Glomerular visceral epithelial cell (primary cell): Measurements from ENCODE around the gene KCNIP4.

Source experiments
- DNase-seq: peaks from one replicate; pipeline ENCODE4 v3.0.0-alpha.2; 2016; ENCODE audit errors: extremely low spot score

The KCNIP4 gene

DNA sequence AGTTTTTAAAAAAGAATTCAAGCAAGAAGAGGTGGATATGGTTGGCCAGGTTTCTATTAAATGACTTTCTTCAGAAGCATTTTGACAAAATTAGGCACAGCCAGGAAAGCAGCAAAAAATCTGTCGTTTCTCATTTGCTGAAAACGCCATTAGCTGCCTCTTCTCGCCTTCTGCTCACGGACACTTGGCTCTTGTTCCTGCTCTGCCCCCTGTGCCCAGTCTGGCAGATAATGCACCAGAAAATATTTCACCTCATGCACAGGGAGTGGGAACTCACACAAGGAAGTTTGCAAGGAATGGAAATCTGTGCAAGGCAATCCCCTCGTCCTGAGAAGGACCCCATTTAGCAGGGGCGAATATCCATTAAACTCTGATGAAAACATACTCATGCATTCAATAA is 988.3 kb downstream of the KCNIP4 start:
- DNase-seq, result no peak

DNA sequence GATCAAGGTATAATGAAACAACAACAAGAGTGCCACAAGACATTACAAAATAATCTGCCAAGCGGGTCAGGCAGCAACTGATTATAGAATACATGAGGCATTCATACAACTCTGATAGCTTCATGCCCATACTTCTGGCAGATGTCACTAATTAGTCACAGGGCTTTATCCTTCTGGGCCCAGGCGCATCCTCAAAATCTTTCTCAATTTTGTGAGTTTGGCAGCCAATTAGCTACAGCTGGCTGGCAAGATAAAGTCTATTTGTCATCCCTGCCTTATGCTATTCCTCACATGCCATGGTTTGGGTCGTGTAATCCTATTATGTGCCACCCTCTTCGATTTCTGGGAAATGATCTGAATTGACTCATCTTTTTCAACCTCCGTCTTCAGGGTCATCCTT is 994.0 kb downstream of the KCNIP4 start:
- DNase-seq, result no peak

DNA sequence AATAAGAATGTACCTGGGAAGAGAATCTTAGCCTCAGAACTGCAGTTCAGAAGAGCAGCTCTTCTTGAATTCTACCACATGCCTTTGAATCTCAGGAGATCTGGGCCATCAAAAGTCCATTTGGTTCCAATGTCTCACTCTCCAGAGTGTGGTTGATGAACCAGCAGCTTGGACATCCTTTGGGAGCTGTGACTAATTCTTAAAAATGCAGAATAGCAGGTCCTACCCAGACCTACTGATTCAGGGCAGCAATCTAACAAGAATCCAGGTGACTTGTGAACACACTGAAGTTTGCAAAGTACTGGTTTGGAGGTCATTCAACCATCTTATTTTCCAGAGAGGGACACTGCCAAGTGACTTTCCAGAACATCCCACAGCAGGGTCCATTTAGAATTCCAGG is 1003.6 kb downstream of the KCNIP4 start:
- no peak for DNase-seq

DNA sequence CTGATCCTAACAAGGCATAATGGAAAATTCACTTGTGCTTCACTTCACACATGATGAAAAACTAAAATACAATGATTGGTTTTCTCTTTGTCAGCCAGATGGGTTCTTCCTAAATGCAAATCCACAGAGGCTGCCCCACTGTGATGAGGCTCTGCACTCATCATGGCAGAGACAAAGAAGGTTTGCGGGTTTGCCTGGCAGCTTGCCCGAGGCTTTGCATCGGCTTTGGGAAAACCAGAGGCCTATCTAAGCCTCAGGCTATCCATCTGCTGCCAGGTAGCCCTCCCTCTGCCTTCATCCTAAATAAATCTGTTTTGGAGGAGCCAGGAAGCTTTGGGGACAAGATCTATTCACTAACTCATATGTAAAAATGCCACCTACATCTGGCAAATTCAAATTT is 1004.1 kb downstream of the KCNIP4 start:
- no peak for DNase-seq

DNA sequence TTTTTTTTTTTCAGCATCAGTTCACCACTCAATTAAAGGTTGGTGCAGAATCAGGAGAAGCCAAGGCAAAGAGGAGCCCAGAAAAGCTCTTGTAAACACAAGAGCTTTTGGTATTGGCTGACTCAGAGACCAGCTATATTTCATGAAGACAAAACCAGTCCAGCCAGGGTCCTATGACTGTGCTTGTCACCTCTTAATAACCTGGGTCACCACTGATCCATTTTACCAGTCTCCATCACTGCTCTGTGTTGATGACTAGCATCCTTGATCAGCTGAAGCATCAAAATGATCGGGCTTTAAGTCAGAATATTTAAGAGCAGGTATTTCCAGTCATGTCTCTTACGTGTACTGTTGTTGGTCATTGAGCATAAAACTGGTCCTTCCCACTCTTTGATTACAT is 1010.4 kb downstream of the KCNIP4 start:
- DNase-seq, result no peak

DNA sequence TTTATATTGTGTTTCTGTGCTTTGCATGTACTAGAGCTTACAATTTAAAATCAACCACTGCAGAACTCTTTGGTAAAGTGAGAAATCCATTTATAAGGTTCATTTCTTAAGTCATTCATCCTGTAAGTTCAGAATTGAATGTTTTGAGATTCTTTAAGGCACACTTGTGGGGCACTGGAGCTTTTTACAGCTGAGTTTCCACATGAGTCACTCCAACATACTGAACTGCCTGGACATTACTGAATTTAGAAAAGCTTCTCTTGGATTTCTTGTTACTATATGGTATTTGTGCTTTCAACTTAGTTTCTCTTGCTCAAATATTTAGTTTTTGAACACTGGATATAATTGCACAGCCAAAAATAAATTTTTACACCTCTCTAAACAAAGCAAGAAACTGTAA is 1022.0 kb downstream of the KCNIP4 start:
- no peak for DNase-seq

DNA sequence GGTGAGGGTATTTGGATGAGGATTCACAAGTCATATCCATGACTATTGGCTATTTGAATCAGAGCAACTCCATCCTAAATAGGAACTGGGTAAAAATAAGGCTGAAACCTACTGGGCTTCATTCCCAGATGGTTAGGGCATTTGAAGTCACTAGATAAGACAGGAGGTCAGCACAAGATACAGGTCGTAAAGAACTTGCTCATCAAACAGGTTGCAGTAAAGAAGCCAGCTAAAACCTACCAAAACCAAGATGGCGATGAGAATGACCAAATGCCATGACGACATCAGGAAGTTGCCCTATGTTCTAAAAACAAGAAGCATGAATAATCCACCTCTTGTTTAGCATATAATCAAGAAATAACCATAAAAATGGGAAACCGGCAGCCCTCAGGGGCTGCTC is 1023.4 kb downstream of the KCNIP4 start:
- DNase-seq, result no peak

DNA sequence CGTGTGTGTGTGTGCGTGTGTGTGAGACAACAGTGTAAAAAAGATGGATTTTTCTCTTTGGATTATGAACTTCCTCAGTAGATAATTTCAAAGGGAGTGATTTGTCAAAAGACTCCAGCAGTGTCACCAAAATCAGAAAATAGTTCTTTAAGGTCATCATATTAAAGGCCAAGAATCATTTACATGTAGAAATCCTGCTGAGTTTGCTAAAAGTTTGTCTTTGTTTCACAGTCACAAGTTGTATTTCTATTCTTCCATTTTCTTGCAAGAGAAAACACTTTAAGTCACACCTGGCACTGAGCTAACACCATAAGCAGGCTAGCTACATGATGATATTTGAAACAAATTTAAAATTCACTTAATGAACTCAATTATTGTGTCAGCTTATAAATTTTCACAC is 1025.6 kb downstream of the KCNIP4 start:
- DNase-seq, result no peak

DNA sequence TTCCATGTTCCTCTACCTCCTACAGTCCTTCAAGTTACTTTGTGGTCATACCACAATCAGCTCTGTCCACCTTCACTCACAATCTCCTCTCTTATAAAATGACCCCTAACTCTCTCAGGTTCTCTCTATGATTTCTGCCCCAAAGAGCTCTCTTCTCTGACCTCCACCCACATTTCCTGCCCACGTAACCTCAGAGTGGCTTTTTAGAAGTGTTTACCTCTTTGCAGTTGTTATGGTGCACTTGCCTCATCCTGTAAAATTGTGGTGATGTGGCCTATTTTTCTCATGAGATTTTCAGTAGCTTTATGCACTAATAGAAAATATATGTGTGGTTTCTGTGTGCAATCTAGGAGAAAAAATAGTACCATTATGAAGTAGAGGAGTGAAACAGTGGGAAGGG is 1032.5 kb downstream of the KCNIP4 start:
- DNase-seq, result peak; percentile 22

DNA sequence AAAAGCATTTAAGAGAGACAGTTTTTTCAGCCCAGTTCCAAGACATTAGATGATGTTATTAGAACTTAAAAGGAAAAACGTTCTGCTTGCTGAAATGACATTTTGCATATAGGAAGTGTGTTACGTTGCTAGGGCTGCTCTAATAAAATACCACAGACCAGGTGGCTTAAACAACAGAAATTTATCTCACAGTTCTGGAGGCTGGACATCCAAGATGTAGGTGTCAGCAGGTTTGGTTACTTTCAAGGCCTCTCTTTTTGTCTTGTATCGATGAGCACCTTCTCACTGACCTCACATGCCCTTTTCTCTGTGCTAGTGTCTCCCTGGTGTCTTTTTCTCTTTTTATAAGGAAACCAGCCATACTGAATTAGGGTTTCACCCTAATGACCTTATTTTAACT is 1043.6 kb downstream of the KCNIP4 start:
- no peak for DNase-seq

DNA sequence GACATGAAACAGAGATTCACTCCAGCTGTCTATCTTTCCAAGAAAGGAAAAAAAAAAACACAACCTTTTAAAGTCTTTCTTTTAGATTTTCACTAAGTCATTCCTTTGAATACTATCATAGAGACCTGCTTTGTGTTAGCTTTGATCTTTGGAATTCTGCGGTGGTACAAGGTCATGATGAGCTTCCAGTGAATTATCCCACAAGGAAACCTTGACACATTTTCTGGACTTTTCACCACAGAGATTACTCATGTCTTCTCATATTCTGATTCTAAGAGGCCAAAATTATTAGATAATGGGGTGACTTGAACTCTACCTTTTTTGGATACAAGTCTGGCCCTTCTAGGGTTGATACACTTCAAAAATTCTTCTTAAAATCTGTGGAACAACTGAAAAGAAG is 1046.7 kb downstream of the KCNIP4 start:
- DNase-seq, result no peak

DNA sequence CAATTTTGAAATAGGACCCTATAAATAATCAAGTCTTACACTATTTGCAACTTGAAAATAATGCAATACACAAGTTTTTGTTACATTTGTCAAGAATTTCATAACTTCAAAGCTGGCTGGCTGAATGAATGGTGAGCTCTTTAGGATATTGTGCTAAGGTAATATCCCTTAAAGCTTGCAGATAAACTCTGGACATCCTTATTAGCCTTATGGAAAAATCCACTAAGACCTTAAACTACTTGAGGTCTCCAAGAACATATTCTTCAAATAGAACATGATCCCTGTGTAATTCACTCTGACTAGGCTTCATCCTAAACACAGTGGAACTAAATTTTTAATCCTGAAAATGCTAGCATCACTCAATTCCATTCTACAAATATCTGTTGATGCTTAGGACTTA is 1049.0 kb downstream of the KCNIP4 start:
- DNase-seq, result no peak

DNA sequence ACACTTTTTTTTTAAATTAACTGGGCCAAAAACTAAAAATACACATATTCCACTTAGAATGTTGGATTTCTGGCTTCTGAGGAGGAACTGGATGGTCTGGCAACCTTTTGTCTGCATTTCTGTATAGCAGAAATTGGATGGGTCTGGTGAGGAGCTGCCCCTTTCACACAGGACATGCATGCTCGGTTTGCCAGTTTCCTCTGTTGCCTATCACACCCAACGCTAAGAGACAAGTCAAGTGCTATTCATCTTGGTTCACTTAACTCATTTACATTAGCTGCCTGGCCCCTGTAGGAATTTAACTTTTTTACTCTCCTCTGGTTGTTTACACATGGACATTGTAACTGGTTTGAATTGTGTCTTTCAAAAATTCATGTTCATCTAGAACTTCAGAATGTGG is 1052.6 kb downstream of the KCNIP4 start:
- DNase-seq, result no peak

DNA sequence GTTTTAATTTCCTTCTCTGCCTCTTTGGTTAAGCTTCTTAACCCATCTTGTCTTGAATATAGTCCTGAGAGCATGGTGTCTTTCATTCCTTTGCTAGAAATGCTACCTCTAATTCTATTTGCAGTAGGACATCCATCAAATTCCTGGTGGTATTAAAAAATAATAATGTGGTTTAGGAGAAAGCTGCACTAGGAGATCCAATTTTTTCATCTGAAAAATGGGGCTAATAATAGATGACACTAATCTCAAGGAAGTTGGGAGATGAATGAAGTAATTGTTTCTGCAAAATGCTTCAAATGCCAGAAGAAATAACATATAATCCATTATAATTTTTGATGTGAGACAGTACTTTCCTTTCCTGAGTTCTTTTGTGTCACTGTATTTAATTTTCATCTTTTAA is 1053.4 kb downstream of the KCNIP4 start:
- no peak for DNase-seq

DNA sequence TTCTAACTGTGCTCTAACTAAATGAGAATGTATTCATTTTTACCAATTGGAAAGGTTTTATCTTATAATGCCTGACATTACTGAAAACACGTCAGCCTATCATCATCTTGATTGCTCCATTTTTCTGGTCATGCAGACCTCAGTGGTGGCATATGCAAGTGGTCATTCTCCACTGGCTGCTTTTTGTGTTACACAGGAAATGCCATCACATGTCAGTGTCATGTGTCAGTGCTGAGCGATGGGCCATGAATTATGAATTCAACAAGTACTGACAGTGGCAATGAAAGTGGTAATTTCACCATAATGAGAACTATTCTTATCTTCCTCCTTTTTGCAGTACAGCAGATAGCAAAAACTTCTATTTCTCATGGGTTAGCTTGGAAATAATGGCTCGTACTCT is 1057.8 kb downstream of the KCNIP4 start:
- DNase-seq, result no peak

DNA sequence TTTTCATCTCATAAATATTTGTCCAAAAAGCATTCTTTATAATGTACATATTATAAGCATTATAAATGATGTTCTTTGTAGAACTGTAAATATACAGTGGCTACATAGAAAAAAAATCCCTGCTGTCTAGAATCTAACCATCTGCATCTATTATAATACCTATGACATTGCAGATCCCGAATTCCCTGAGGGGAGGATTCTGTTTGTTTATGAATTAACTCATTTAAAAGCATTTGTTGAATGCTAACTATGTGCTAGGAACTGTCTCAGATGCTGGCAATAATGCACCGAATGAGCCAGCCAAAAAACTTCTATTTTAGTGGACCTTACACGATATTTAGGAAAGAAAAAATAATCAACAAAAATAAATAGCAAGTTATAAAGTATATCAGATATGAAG is 1058.7 kb downstream of the KCNIP4 start:
- DNase-seq, result no peak

DNA sequence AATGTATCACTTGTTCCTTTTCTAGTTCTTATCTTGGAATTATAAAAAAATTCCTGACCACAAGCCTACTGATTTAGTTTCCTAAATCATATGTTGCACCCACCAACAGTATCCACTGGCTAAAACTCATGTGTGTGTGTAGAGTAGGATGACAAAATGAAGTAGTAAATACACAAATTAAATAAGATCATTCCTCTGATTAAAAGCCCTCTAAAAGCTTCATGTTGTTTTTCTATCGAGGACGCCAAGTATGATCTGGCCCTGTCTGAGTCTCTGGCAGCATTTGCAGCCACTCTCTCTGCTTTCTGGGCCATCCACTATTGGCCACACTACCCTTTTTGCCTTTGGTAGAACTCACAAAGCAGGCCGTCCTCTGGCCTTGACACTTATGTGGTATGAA is 1064.9 kb downstream of the KCNIP4 start:
- DNase-seq, result no peak

DNA sequence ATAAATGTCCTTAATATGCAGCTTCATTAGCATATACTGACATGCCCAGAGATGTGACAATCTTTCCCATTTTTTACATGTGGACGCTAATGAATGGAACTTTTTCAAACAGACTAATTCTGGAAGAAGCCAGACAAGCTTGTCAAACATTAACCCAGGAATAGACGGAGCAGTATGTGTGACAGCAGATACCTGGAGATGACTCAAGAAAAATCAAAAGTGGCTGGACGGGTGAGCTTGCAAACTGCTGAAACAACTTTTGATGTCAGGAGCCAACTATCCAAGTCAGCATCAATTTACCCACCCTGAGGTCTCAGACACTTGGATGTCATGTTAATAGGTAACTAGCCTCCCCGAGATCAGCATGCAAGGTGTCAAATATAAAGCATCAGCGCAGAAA is 1065.3 kb downstream of the KCNIP4 start:
- peak; percentile 74 for DNase-seq

DNA sequence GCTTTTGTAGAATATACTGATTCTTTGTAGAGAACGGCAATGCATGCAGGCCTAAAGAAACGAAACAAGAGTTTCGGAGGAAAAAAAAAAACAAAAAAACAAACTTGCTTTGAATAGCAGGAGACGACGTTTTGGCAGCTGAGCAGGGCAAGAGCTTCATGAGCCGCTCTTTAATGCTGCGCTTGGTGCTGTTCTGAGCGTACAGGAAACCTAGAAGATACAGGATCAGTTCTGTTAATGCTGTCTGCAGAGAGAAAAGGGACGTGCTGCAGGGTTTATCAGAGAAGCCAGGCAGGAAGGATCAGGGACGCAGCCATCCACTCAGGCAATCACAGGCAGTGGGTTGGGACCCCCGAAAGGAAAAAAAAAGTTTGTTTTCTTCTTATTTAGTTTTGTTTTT is 1066.1 kb downstream of the KCNIP4 start:
- no peak for DNase-seq

DNA sequence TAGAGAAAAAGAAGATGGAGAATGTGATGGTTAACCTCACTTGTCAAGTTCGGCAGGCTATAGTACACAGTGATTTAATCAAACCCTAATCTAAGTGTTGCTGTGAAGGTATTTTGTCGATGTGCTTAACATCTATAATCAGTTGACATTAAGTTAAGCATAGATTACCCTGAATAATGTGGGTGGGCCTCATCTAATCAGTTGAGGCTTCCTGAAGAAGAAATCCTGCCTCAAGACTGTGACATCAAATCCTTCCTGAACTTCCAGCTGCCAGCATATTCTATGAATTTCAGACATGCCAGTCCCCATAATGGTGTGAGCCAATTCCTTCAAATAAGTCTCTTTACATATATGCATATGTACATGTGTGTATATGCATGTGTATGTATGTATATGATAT is 1066.9 kb downstream of the KCNIP4 start:
- no peak for DNase-seq

DNA sequence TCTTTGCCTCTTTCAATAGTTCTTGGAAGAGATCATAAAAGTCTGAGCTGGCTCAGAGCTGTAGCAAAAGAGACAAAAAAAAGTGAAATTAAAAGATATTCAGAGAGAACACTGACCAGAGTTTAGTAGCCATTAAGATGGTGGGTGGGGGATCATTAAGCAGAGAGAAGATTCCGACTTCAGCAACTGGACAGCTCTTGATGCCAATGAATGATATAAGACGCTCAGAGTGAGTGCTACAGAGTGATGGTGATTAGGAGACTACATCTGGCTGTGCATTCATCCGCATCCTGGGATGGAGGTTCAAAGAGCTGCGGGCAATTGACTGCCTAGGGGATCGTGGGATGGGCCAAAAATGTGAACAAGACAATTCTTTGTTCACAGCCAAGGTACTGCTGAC is 1069.8 kb downstream of the KCNIP4 start:
- no peak for DNase-seq

DNA sequence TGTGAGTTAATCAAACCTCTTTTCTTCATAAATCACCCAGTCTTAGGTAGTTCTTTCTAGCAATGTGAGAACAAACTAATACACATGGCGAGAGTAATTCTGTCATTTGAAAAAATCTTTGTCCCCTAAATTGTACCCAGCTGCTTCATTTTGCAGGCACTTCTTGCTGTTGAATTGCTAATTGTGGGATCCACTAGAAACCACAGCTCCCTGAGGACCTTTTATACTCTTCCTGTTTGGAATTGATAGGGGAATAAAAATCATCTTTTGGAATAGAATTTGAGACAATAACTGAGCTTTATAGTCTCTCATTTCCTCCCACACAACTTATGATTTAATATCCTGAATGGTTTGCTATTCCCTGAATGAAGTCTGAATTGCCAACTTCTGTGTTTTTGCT is 1078.1 kb downstream of the KCNIP4 start:
- DNase-seq, result no peak

DNA sequence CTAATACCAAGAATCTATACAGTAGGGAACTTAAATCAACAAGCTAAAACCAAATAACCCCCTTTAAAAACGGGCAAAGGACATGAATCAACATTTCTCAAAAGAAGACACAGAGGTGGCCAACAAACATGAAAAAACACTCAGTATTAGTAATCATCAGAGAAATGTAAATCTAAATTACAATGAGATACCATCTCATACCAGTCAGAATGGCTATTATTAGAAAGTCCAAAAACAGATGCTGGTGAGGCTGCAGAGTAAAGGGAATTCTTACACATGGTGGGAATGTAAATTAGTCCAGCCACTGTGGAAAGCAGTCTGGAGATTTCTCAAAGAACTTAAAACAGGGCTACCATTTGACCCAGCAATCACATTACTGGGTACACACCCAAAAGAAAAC is 1080.5 kb downstream of the KCNIP4 start:
- no peak for DNase-seq

DNA sequence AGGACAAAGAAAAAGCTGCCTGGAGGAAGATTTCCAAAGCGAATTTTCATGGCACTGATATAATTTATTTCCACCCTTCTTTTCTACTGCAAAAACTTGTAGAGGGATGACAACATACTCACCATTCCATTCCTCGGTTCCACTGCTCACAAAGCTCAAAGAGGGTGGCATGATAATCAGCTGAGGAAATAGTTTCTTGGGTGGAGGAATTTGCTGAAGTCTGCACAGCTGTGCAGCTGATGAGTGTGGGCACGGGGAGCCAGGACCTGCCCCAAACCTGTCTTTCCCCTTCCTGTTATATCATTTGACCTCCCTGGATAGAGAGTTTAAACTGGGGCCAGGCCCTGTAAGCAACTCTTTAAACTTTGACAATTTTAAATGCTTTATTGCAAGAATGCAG is 1087.7 kb downstream of the KCNIP4 start:
- DNase-seq, result no peak

DNA sequence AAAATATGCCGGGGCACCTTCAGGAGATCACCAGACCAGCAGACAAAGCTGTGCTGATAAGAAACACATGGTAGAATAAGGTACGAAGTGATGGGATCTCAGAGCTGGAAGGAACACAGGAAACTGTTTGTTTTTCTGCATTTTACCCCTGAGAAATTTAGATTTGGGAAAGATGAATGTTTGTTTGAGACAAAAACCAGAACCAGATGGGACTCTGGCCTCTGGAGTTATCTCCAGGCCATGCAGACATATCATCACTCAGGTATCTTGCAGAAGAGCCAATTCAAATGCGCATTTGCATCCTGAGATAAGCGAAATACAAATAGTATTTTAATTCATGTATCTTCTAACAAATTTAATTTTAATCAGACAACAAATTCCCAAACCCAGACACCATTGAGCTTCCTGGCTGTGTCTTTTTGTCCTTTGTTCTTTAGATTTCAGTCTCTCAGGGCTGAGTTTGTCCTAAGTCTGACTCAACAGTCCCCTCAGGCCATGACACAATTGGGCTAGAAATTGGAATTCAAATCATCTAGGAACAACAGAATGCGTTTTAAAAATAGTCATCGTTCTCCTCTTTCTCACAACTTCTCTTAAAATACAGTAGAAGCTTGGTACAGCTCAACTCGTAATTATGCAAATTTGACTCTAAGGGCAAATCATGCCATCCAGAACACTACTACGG is 1089.3 kb downstream of the KCNIP4 start:
- no peak for DNase-seq
